SK-N-SH (cell line): Measurements from ENCODE around the gene PAK1. TPM values are rescaled to one million over a fixed set of nuclear protein-coding genes. Genes with fewer than 3 reads are reported as not detected.

ENCODE experiments used
- CTCF ChIA-PET: fragments of 300-600, 350-600 bp; formaldehyde crosslinking; extraction: SDS; loops from one replicate; lab custom pipeline; 2021; lab: Yijun Ruan, JAX
- POLR2A ChIA-PET: fragments of 350-600 bp; sonication (Branson Sonifier 250); formaldehyde crosslinking; extraction: SDS; loops from one replicate; lab custom pipeline; 2020; ENCODE audit warnings: antibody characterized with exemption, inconsistent platforms; lab: Yijun Ruan, JAX
- DNase-seq: peaks from one replicate; pipeline ENCODE4 v3.0.0; 2012
- H2AFZ ChIP-seq: fragments of 200-600 bp; sonication (generic); 2 replicates; pipeline ENCODE4 v1.8.1; 2016; ENCODE audit warnings: antibody characterized with exemption, mild to moderate bottlenecking, low read depth
- H3F3A ChIP-seq: fragments of 200-600 bp; sonication (generic); replicated peaks from 2 replicates; pipeline ENCODE3; 2016; ENCODE audit warnings: antibody characterized with exemption, mild to moderate bottlenecking; ENCODE audit not compliant: insufficient read depth
- H3K27ac ChIP-seq, 2 experiments: fragments of 200-500 bp in 1 of 2; fragments of 200-600 bp in 1 of 2; sonication (Bioruptor generic) in 1 of 2; sonication (generic), shearing (Covaris generic) in 1 of 2; 2 replicates each; pipeline versions ENCODE4 v1.5.1 to v1.6.1; 2014 to 2016; ENCODE audit warnings: low read depth in 2 of 2, inconsistent platforms in 1 of 2, low read length in 1 of 2, mild to moderate bottlenecking in 1 of 2, mixed read lengths in 1 of 2
- H3K27me3 ChIP-seq: fragments of 200-600 bp; sonication (generic), shearing (Covaris generic); 2 replicates; pipeline ENCODE4 v1.6.1; 2016; ENCODE audit warnings: mixed run types; ENCODE audit not compliant: insufficient read depth
- H3K36me3 ChIP-seq, 2 experiments: fragments of 200-500 bp in 1 of 2; fragments of 200-600 bp in 1 of 2; sonication (Bioruptor generic) in 1 of 2; sonication (generic) in 1 of 2; replicated peaks in 1 of 2; 2 replicates each; pipeline versions ENCODE3 to v1.5.1; 2014 to 2016; ENCODE audit warnings: low read length in 1 of 2, mild to moderate bottlenecking in 1 of 2; ENCODE audit not compliant: insufficient read depth in 2 of 2, control insufficient read depth in 1 of 2
- H3K4me1 ChIP-seq, 2 experiments: fragments of 200-500 bp in 1 of 2; fragments of 200-600 bp in 1 of 2; sonication (Bioruptor generic) in 1 of 2; sonication (generic), shearing (Covaris generic) in 1 of 2; 2 replicates each; pipeline versions ENCODE4 v1.5.1 to v1.6.1; 2014 to 2016; ENCODE audit warnings: low read depth in 1 of 2, low read length in 1 of 2, mixed run types in 1 of 2; ENCODE audit not compliant: insufficient read depth in 2 of 2, control insufficient read depth in 1 of 2
- H3K4me2 ChIP-seq: fragments of 200-600 bp; sonication (generic), shearing (Covaris generic); 2 replicates; pipeline ENCODE4 v1.6.1; 2017; ENCODE audit warnings: mixed run types
- H3K4me3 ChIP-seq, 2 experiments: fragments of 200-500 bp in 1 of 2; fragments of 200-600 bp in 1 of 2; sonication (Bioruptor generic) in 1 of 2; sonication (generic), shearing (Covaris generic) in 1 of 2; 2 replicates each; pipeline versions ENCODE4 v1.5.1 to v1.8.1; 2014 to 2016; ENCODE audit warnings: low read depth in 2 of 2, inconsistent platforms in 1 of 2, low read length in 1 of 2, mild to moderate bottlenecking in 1 of 2, mixed read lengths in 1 of 2, moderate library complexity in 1 of 2
- H3K79me2 ChIP-seq: fragments of 200-600 bp; sonication (generic); 2 replicates; pipeline ENCODE4 v1.8.1; 2017; ENCODE audit warnings: mild to moderate bottlenecking; ENCODE audit not compliant: insufficient read depth
- H3K9ac ChIP-seq: fragments of 200-600 bp; sonication (generic); 2 replicates; pipeline ENCODE4 v1.6.1; 2017; ENCODE audit warnings: mixed run types
- H3K9me2 ChIP-seq: fragments of 200-600 bp; sonication (generic); 2 replicates; pipeline ENCODE4 v1.6.1; 2017; ENCODE audit warnings: mixed run types
- H3K9me3 ChIP-seq: fragments of 200-600 bp; sonication (generic); 2 replicates; pipeline ENCODE4 v1.6.1; 2017; ENCODE audit warnings: mixed run types, mild to moderate bottlenecking, moderate library complexity
- H4K20me1 ChIP-seq: fragments of 200-600 bp; sonication (generic); 2 replicates; pipeline ENCODE4 v1.6.1; 2017; ENCODE audit warnings: mild to moderate bottlenecking, mixed run types; ENCODE audit not compliant: insufficient read depth
- ELF1 ChIP-seq: IDR thresholded peaks from 2 replicates; pipeline ENCODE4 v1.4.0; 2012
- EP300 ChIP-seq, 2 experiments: IDR thresholded peaks; 2 replicates each; pipeline versions ENCODE4 v1.4.0 to v1.6.1; 2012; ENCODE audit warnings: borderline replicate concordance in 1 of 2, low read depth in 1 of 2, low read length in 1 of 2
- EZH2phosphoT487 ChIP-seq: fragments of 200-600 bp; sonication (generic); IDR thresholded peaks from 2 replicates; pipeline ENCODE4 v1.6.1; 2017; ENCODE audit warnings: low read depth, mixed run types, mild to moderate bottlenecking, antibody characterized with exemption, moderate library complexity, borderline replicate concordance
- FOSL2 ChIP-seq: IDR thresholded peaks from 2 replicates; pipeline ENCODE4 v1.4.0; 2012; ENCODE audit warnings: low read depth, mild to moderate bottlenecking, moderate library complexity, borderline replicate concordance
- GATA2 ChIP-seq: sonication (generic); formaldehyde crosslinking; IDR thresholded peaks from 2 replicates; pipeline ENCODE4 v1.5.0; 2020; ENCODE audit warnings: mild to moderate bottlenecking, missing genetic modification reagents
- MEF2A ChIP-seq: IDR thresholded peaks from 2 replicates; pipeline ENCODE4 v1.4.0; 2012; ENCODE audit warnings: low read depth, borderline replicate concordance
- RAD21 ChIP-seq: IDR thresholded peaks from 2 replicates; pipeline ENCODE4 v1.6.1; 2012; ENCODE audit warnings: mild to moderate bottlenecking, low read length
- RCOR1 ChIP-seq: fragments of 150-350 bp; IDR thresholded peaks from 2 replicates; pipeline ENCODE4 v1.6.1; 2017; ENCODE audit warnings: antibody characterized with exemption, low read length
- RXRA ChIP-seq: IDR thresholded peaks from 2 replicates; pipeline ENCODE4 v1.4.0; 2012; ENCODE audit warnings: low read depth, mild to moderate bottlenecking, borderline replicate concordance
- TAF1 ChIP-seq: IDR thresholded peaks from 2 replicates; pipeline ENCODE4 v1.6.1; 2012; ENCODE audit warnings: low read depth, mild to moderate bottlenecking, low read length, moderate library complexity, borderline replicate concordance
- TCF12 ChIP-seq: IDR thresholded peaks from 2 replicates; pipeline ENCODE4 v1.4.0; 2012
- TEAD4 ChIP-seq: IDR thresholded peaks from 2 replicates; pipeline ENCODE4 v1.4.0; 2012; ENCODE audit warnings: mild to moderate bottlenecking, borderline replicate concordance; ENCODE audit not compliant: insufficient read depth
- YY1 ChIP-seq: IDR thresholded peaks from 2 replicates; pipeline ENCODE4 v1.4.0; 2012; ENCODE audit warnings: low read depth, mild to moderate bottlenecking
- WGBS: methylation state at CpG from one replicate; pipeline ENCODE4 v1.1.6; 2017; ENCODE audit warnings: low lambda C conversion rate; 5-methylcytosine and 5-hydroxymethylcytosine counted together
- polyA plus RNA-seq, 3 experiments: library from polyadenylated mRNA; depleted of rRNA; stranded (reverse); fragments of >200 nt; gene quantifications; 2 replicates each; pipeline ENCODE4 v1.2.3, GENCODE V29; 2012
- TF ChIP-seq, protein P1 (sequence below): fragments of 200-600 bp; sonication (generic); IDR thresholded peaks from 2 replicates; pipeline ENCODE4 v1.6.1; 2017; ENCODE audit warnings: antibody characterized with exemption, mild to moderate bottlenecking, moderate library complexity
- TF ChIP-seq, protein P2 (sequence below): IDR thresholded peaks from 2 replicates; pipeline ENCODE4 v1.4.0; 2012; ENCODE audit warnings: low read depth
- TF ChIP-seq, protein P3 (sequence below): IDR thresholded peaks from 2 replicates; pipeline ENCODE4; 2012
- TF ChIP-seq, protein P4 (sequence below): fragments of 150-350 bp; IDR thresholded peaks from 2 replicates; pipeline ENCODE4 v1.6.1; 2017; ENCODE audit warnings: antibody characterized with exemption, low read length, low read depth, borderline replicate concordance

The PAK1 gene
- polyA plus RNA-seq, 1 of the 3 experiments (the other 2 are of a cell fraction), result 17.9 TPM

DNA sequence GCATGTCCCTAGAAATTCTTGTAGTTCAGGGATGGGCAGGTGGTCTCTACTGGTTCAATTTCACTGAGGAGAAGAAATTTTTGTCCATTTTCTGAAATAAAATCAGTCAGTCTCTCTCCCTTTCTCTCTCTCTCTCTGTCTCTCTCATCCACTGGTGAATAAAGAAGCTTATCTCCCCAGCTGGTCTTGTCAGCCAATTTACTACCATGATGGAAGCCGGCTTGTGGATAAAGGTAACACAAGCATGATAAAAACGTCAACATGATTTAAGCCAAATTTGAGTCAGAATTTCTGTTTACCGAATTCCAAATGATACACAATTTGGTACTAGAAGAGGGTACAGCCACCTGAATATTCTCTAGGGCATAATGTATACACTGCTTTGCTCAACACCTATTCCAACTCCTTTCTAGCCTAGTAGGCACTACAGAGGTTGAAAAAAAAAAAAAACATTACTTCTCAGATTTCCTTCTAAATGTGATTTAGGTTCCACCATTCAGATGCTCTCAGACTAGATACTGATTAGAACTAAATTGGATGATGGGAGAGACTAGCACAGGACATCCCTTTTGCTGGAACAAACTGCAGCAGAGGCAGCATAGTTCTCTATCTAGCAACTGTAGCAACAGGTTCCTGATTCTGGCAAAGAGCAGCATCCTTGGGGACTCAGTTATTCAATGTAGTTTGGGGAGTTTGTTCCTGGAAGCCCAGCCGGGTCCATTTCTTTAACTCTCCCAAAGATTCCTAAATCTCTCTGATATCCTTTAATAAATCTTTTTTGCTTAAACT lies 18.8 kb downstream of the PAK1 start (continued):
- TF ChIP-seq, protein P1, sequence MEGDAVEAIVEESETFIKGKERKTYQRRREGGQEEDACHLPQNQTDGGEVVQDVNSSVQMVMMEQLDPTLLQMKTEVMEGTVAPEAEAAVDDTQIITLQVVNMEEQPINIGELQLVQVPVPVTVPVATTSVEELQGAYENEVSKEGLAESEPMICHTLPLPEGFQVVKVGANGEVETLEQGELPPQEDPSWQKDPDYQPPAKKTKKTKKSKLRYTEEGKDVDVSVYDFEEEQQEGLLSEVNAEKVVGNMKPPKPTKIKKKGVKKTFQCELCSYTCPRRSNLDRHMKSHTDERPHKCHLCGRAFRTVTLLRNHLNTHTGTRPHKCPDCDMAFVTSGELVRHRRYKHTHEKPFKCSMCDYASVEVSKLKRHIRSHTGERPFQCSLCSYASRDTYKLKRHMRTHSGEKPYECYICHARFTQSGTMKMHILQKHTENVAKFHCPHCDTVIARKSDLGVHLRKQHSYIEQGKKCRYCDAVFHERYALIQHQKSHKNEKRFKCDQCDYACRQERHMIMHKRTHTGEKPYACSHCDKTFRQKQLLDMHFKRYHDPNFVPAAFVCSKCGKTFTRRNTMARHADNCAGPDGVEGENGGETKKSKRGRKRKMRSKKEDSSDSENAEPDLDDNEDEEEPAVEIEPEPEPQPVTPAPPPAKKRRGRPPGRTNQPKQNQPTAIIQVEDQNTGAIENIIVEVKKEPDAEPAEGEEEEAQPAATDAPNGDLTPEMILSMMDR, result no peak
- TF ChIP-seq EZH2phosphoT487, result no peak
- TF ChIP-seq, all 33 proteins: peak for 3

DNA sequence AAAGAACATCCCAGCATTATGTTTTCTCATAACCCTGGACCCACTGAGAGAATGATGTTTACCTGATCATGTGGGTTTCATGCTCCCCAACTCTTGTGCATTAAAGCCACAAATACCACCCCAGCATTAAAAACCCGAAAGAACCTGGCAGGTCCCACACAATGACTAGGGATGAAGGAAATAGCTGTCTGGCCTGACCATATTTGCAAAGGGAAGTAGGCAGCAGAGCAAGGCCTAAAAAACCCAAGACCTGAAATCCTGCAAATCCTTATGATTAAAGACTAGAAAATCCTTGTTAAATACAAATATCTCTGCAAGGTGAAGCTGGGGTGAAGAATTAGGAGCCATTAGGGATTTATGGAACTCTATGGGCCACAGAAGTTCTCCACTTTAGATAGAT lies 23.7 kb downstream of the PAK1 start:
- POLR2A ChIA-PET, result no interaction called here
- Histone ChIP-seq H3K9me2 (no peaks in the 10 kb centered on the region), H3F3A (no peaks in the 10 kb centered on the region), H4K20me1 (no peaks in the 10 kb centered on the region), H3K4me1 (peaks cover 0 to 3% of the 10 kb centered on the region in 2 experiments; a peak in 2 of 4 replicates), H2AFZ (no peak overlapping the region), H3K79me2 (no peaks in the 10 kb centered on the region), H3K9ac (no peak overlapping the region), H3K9me3 (no peaks in the 10 kb centered on the region), H3K27ac (no peak overlapping the region), H3K36me3 (no peaks in the 10 kb centered on the region), H3K4me2 (no peak overlapping the region), H3K4me3 (no peak overlapping the region), H3K27me3 (no peaks in the 10 kb centered on the region)
- no peak for DNase-seq
- TF ChIP-seq TCF12, result no peak
- TF ChIP-seq MEF2A, result no peak
- TF ChIP-seq RAD21, result no peak
- TF ChIP-seq GATA2, result no peak
- no peak for TF ChIP-seq EP300 (IDR thresholded peaks at IDR 0.05; ENCODE audit: borderline replicate concordance in 1 of 2, low read depth in 1 of 2, low read length in 1 of 2)
- no peak for TF ChIP-seq EZH2phosphoT487
- TF ChIP-seq YY1, result no peak
- TF ChIP-seq RXRA, result no peak
- no peak for TF ChIP-seq ELF1
- TF ChIP-seq, protein P2, sequence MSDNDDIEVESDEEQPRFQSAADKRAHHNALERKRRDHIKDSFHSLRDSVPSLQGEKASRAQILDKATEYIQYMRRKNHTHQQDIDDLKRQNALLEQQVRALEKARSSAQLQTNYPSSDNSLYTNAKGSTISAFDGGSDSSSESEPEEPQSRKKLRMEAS, result no peak
- TF ChIP-seq FOSL2, result no peak
- TF ChIP-seq, protein P3, sequence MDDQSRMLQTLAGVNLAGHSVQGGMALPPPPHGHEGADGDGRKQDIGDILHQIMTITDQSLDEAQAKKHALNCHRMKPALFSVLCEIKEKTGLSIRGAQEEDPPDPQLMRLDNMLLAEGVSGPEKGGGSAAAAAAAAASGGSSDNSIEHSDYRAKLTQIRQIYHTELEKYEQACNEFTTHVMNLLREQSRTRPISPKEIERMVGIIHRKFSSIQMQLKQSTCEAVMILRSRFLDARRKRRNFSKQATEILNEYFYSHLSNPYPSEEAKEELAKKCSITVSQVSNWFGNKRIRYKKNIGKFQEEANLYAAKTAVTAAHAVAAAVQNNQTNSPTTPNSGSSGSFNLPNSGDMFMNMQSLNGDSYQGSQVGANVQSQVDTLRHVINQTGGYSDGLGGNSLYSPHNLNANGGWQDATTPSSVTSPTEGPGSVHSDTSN, result no peak
- TF ChIP-seq, protein P1, result no peak
- TF ChIP-seq, protein P4, sequence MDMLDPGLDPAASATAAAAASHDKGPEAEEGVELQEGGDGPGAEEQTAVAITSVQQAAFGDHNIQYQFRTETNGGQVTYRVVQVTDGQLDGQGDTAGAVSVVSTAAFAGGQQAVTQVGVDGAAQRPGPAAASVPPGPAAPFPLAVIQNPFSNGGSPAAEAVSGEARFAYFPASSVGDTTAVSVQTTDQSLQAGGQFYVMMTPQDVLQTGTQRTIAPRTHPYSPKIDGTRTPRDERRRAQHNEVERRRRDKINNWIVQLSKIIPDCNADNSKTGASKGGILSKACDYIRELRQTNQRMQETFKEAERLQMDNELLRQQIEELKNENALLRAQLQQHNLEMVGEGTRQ, result no peak
- TF ChIP-seq TEAD4, result no peak
- TF ChIP-seq RCOR1, result no peak
- no peak for TF ChIP-seq TAF1
- CTCF ChIA-PET, result interaction anchor here (1.1 kb wide), 1 partner anchor 19 kb away, joined by 4 read pairs; no protein-coding TSS in a partner anchor
- 73% methylated on average over 1 of the region's 1 CpG for WGBS
